DMS79 (cell line): Measurements from ENCODE around the gene SFMBT1.
A peak's percentile ranks its signal among the peaks of the same experiment; 100 is the strongest.

Source experiments
- DNase-seq: peaks from one replicate; lab custom pipeline; 2025; lab: John Stamatoyannopoulos, UW

The SFMBT1 gene

GRCh38 chr3:52923963-52924362 lies 121.9 kb downstream of the SFMBT1 start:
- DNase-seq: no peak

DNA sequence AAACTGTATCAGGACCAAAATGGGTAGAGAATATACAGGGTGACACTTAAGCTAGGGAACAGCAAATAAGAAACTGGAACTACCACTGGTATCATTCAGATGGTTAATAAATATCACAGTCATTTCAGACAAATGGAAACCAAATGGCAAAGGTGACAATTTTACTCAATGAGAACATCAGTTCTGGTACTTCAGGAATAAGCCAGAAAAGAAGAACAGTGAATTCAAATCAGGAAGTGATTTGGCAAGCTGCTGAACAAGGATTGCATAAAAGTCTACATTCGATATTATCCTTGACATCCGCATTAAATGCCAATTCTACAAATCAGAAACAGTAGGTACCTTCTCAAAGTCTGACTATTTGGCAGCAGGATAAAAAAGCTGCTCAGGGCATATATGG lies 125.0 kb downstream of the SFMBT1 start:
- DNase-seq: no peak

- no peak for DNase-seq
Measured at GRCh38 chr3:52917044-52917443, 128.8 kb downstream of the SFMBT1 start.

DNA sequence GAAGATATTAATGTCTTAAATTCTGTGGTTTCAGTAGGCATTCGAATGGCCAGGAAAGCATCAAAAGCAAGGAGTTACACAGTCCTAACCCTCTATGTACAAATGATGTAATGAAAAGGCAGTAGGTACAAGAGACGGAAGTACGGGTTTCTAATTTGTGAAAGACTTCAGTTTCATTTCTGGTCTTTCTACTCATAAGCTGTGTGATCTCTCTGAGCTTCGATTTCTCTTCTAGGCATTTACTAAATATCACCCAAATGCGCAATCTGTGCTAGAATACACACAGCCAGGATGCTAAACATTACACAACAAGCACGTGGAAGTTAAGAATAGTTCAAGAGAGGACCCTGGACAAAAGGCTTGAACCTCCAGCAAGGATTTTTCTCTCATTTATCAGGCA lies 130.6 kb downstream of the SFMBT1 start:
- DNase-seq: no peak

- no peak for DNase-seq
Measured at GRCh38 chr3:52912885-52913731, 132.8 kb downstream of the SFMBT1 start.

DNA sequence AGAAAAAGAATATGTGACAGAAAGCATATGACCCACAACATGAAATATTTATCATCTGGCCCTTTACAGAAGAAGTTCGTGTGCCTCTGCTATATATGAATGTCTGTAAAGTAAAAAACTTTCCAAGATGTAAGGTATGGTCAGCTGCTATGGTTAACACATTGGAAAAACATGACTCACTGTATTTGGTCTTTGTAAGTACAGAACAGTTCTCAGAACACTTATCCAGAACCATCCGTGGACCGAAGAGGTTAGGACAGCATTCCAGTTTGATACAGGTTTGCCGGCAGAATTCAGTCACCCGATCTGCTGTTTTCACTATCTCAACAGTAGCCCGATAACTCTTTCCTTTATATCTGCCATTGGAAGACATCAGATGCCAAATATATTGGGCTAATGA lies 135.1 kb downstream of the SFMBT1 start:
- DNase-seq: no peak

GRCh38 chr3:52907497-52907896 lies 138.4 kb downstream of the SFMBT1 start:
- DNase-seq: no peak

- DNase-seq: no peak
Measured at GRCh38 chr3:52904552-52904951, 141.3 kb downstream of the SFMBT1 start.

DNA sequence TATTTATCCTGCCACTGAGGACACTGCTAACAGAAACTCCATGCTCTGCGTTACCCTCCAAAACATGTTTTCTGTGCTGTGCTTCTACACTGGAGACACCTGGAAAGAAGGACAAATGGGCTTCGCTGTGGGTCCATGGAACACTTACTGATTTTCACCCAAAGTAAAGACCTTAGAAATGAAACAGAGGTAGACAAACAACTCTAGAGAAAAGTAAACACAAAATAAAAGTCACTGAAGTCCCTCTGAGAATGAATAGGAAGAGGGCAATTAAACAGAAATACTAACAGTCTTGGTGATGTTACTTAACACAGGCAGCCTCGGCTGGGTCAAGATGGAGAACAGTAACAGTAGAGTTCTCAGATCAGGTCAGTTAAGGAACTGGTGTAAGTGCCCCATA lies 141.9 kb downstream of the SFMBT1 start:
- no peak for DNase-seq

GRCh38 chr3:52897130-52898122 lies 148.4 kb downstream of the SFMBT1 start, which contains the start of gene STIMATE:
Gene STIMATE (minus strand): TSS chr3:52897548. CDS start chr3:52897450, 98 bp downstream.
- DNase-seq: peak; percentile 9

DNA sequence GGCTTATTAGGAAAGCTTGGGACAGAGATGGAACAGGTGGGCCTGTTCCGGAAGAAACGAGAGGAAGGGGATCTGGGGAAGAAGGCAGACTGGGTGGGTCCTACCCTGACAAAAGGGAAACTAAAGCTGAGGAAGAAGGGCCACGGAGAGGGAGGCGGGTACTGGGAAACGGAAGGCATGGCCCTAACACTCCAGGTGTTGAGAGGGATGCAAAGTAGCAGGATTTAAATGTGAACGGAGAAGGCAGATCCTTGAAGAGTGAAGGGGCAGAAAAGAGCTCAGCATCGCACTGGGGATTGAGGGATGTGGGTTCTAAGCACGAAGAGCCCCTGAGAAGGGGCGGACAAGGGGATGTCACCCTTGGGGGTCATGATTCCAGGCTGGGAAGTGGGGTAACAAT lies 149.3 kb downstream of the SFMBT1 start:
- no peak for DNase-seq

GRCh38 chr3:52896151-52896550 lies 149.7 kb downstream of the SFMBT1 start:
- no peak for DNase-seq

DNA sequence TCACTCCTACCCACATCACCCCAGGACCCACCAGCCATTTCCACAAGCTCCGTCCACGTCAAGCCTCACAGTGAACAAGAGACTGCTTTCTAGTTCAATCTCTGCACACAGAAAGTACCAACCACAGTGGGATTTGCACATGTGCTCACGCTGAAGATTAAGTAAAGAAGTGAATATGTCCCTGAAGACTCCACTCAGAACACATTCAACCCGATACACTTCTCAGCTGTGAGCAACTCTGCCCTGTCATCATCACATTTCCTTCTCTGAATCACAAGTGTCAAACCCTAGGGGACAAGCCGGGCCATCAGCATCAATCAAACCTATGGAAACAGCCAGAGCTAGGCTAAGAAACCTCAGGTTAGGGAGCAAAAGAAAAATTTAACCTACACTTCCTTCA lies 150.5 kb downstream of the SFMBT1 start:
- DNase-seq: no peak

DNA sequence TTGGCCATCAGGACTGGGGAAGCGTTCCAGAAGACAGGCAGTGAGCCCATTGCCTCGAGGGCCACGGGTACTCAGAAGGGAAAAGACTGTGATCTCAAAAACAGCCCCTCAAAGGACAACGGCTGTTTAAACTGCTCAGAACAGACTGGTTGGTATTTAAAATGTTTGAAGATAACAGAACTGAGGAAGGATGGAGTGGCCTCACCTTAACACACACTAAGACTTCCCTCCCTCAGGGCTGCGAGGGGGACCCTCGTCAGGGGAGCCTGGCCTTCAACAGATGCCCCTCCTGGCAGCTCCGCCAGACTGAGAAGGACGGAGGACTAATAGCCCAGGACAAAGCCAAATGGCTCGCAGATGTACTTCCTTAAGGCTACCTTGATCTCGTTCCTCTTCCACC lies 151.1 kb downstream of the SFMBT1 start:
- DNase-seq: no peak

DNA sequence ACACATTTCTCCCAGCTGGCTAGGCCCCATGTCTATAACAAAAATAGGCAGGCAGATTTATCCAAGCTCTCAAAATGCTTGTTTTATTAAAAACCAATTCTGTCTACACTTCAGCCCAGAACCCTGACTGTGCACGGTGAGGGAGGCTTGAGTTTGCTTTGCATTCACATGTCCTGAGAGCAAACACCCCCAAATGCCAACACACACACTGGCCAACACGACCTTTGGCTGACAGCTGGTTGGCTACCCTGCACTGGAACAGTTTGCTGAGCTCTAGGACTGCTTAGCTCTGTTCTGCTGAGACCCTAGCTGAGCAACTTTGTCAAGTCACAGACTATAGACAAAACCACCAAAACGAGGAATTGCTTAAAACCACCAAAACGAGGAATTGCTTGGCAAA lies 152.2 kb downstream of the SFMBT1 start:
- no peak for DNase-seq

GRCh38 chr3:52892625-52893311 lies 153.1 kb downstream of the SFMBT1 start:
- DNase-seq: no peak

DNA sequence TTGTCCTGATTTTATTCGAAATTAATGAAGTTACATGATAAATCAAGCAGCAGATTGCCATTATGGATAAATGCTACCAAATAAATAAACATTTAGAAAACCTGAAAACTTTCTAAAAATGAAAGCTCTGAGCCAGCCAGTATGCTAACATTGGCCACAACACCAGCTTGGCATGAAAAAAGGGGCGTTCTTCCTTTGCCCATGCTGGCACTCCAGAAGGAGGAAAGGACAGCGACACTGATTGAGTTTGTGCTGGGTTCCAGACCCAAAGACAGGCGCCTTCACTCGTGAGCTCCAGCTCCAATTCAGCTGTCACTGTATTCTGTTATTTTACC lies 153.6 kb downstream of the SFMBT1 start:
- no peak for DNase-seq

DNA sequence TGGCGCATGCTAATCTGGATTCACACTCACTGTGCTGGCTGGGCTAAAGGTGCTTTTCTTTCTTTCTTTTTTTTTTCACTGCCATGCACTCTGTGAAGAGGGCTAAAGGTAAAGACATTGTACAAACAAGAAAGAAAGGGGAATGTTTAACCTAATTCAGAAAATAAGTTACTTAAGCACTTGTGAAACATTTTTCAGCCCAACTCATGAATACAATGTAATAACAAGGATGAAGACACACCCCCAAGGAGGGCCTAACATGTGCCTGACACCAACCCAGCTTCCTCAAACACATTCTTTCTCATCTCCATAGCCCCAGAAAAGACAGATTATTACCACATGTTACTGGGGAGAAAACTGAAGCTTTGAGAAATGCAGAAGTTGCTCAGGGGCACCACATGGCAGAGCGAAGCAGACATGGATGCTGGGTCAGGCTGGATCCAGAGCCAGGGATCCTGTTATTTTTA lies 154.2 kb downstream of the SFMBT1 start:
- DNase-seq: no peak

DNA sequence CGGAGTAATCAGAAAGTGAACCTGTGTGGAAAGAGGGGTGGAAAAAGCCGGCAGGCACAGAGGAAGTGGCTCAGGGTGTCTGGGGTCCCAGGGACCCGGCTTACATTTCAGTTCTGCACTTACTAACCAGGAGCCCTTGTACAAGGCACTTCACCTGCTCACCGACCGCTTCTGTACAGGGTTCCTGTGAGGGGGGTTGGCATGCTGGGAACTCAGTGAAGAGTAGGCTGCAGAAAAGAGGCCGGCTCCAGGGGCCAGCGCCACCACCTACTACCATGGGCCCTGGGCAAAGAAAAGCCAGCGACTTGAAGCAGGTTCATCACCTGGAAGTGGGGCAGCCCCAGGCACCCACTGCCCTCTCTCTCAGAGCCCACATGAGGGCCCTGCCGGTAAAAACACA lies 154.7 kb downstream of the SFMBT1 start:
- DNase-seq: no peak

DNA sequence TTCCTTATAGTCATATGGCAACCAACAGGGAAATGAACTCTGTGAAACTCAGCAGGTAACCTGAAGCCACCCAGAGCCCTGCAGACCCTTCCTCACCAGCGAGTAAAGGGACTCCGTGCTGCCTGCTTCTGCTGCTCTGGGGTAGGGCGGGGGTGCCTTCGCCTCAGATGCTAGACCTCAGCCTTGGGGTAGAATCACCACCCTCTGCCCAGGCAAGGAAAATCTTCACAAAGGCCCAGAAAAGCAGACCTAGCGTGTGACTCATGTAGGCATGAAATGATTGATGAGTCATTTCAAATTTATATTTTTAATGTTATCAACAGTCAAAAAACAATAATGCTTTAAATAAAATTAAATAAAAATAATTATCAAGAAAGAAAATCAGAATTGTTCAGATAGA lies 155.1 kb downstream of the SFMBT1 start:
- no peak for DNase-seq

DNA sequence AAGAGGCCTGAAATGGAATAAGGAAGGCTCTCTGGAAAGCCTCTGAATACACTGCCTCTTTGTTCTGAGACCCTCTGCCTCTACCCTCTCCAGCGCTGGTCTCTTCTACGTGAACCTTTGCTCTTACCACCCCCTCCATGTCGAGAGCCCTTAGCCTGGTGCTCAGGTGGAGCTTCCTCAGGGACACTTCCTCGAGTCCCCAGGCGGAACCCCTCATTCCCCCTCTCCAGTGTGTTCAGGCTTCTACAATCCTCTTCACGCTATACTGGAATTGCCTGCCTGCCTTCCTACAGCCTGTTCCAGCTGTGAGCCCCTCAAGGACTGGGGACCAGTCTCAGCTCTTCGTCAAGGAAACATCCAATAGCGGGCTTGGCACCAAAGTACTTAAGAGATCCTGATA lies 156.0 kb downstream of the SFMBT1 start:
- peak; percentile 24 for DNase-seq

GRCh38 chr3:52887166-52887565 lies 158.7 kb downstream of the SFMBT1 start:
- no peak for DNase-seq
